K562 (cell line): ENCODE measurements around the gene ZMYND19. TPM values are rescaled to one million over a fixed set of nuclear protein-coding genes. Genes with fewer than 3 reads are reported as not detected.

Experiments
- ATAC-seq: fragments of 200-7000 bp; cut with Tn5 transposase; 3 replicates; pipeline ENCODE4 v1.9.1; 2020; ENCODE audit warnings: moderate library complexity
- BruUV-seq: library from RNA; stranded (reverse); fragments of 400-500 nt; replicated peaks from 2 replicates; lab custom pipeline; 2021; lab: Mats Ljungman, UMichigan
- CTCF ChIA-PET: fragments of 300-600 bp; formaldehyde crosslinking; extraction: SDS; loops from one replicate; lab custom pipeline; 2021; ENCODE audit warnings: low intra/inter-chr PET ratio; lab: Yijun Ruan, JAX
- POLR2A ChIA-PET: fragments of 300-600, 350-650 bp; sonication (Branson Sonifier 250); formaldehyde crosslinking; extraction: SDS; loops from one replicate; lab custom pipeline; 2021; ENCODE audit warnings: antibody characterized with exemption, inconsistent platforms; lab: Yijun Ruan, JAX
- DNase-seq, 4 experiments: peaks; one replicate each; pipeline versions ENCODE4 v3.0.0 to v3.0.0-alpha.2; 2011 to 2018; ENCODE audit warnings: low spot score in 3 of 4, mixed read lengths in 3 of 4; ENCODE audit errors: extremely low read depth in 1 of 4
- FAIRE-seq: peaks from 2 replicates; lab custom pipeline; 2011; peaks lifted over from hg19 to GRCh38; lab: Jason Lieb, UNC
- H2AFZ ChIP-seq: 2 replicates; pipeline ENCODE4 v1.6.0; 2011; ENCODE audit warnings: low read depth, low read length, control low read depth, inconsistent platforms
- H3K27ac ChIP-seq: fragments of 200-600 bp; 3 replicates; pipeline ENCODE4 v1.8.0; 2011; ENCODE audit warnings: low read depth, mild to moderate bottlenecking, control low read depth, inconsistent platforms, low read length, moderate library complexity, mixed read lengths; ENCODE audit errors: extremely low read depth
- H3K27me3 ChIP-seq, 2 experiments: fragments of 300-600 bp in 1 of 2; 2 replicates in 1 of 2; 3 replicates in 1 of 2; pipeline versions ENCODE4 v1.6.0 to v1.8.0; 2011; ENCODE audit warnings: inconsistent platforms in 2 of 2, low read length in 2 of 2, mild to moderate bottlenecking in 1 of 2, mixed read lengths in 1 of 2, moderate library complexity in 1 of 2; ENCODE audit not compliant: control insufficient read depth in 2 of 2, insufficient read depth in 2 of 2
- H3K36me3 ChIP-seq: fragments of 300-600 bp; 3 replicates; pipeline ENCODE4 v1.8.0; 2011; ENCODE audit warnings: mild to moderate bottlenecking, low read length, inconsistent platforms; ENCODE audit not compliant: control insufficient read depth, insufficient read depth
- H3K4me1 ChIP-seq, 2 experiments: fragments of 200-600 bp in 1 of 2; replicated peaks in 1 of 2; 2 replicates in 1 of 2; 3 replicates in 1 of 2; pipeline versions ENCODE4 v1.5.1 to v1.8.0; 2011; ENCODE audit warnings: inconsistent platforms in 2 of 2, low read length in 2 of 2, mild to moderate bottlenecking in 1 of 2, mixed read lengths in 1 of 2, moderate library complexity in 1 of 2; ENCODE audit not compliant: control insufficient read depth in 2 of 2, insufficient read depth in 2 of 2
- H3K4me2 ChIP-seq: 2 replicates; pipeline ENCODE4 v1.6.1; 2011; ENCODE audit warnings: low read length, control low read depth, inconsistent platforms, mixed read lengths; ENCODE audit not compliant: insufficient read depth
- H3K4me3 ChIP-seq: fragments of 200-600 bp; sonication (generic), shearing (Covaris generic); 2 replicates; pipeline ENCODE4 v1.5.1; 2016; ENCODE audit warnings: control low read depth, inconsistent platforms
- H3K79me2 ChIP-seq: fragments of 200-600 bp; 3 replicates; pipeline ENCODE4 v1.8.0; 2011; ENCODE audit warnings: low read length, inconsistent platforms; ENCODE audit not compliant: control insufficient read depth, insufficient read depth
- H3K9ac ChIP-seq, 2 experiments: 2 replicates each; pipeline versions ENCODE4 v1.6.0 to v1.6.1; 2011; ENCODE audit warnings: low read depth in 2 of 2, low read length in 2 of 2, control low read depth in 1 of 2, inconsistent platforms in 1 of 2, mild to moderate bottlenecking in 1 of 2, mixed read lengths in 1 of 2; ENCODE audit not compliant: insufficient read depth in 1 of 2
- H3K9me1 ChIP-seq: one replicate; pipeline ENCODE4 v1.6.0; 2011; ENCODE audit warnings: inconsistent platforms, mild to moderate bottlenecking, low read length, moderate library complexity; ENCODE audit not compliant: control insufficient read depth, insufficient read depth
- H3K9me3 ChIP-seq: replicated peaks from 2 replicates; pipeline ENCODE4 v1.5.1; 2011; ENCODE audit warnings: low read depth, low read length, inconsistent platforms; ENCODE audit not compliant: control insufficient read depth, insufficient read depth
- H4K20me1 ChIP-seq: replicated peaks from 2 replicates; pipeline ENCODE4 v1.6.1; 2011; ENCODE audit warnings: low read length, inconsistent platforms, mixed read lengths; ENCODE audit not compliant: control insufficient read depth, insufficient read depth
- PHF8 ChIP-seq: fragments of 200-600 bp; sonication (generic); IDR thresholded peaks from 2 replicates; pipeline ENCODE4 v1.6.1; 2012; ENCODE audit warnings: mixed run types, mild to moderate bottlenecking, inconsistent platforms, low read length, moderate library complexity, borderline replicate concordance
- RFX1 ChIP-seq: fragments of 450-650 bp; IDR thresholded peaks from 2 replicates; pipeline ENCODE4 v1.6.1; 2016; ENCODE audit warnings: mild to moderate bottlenecking, moderate library complexity
- WGBS: fragments of 100-300 bp; shearing (Covaris generic); methylation state at CpG from one replicate; pipeline ENCODE4 v1.1.6; 2016; ENCODE audit warnings: low coverage, mixed read lengths; ENCODE audit not compliant: insufficient coverage; ENCODE audit errors: missing lambda C conversion rate; 5-methylcytosine and 5-hydroxymethylcytosine counted together
- in situ Hi-C: fragments of 300-500 bp; cut with MboI; formaldehyde crosslinking; loops from 4 replicates; pipeline ENCODE4 v1.15.0; 2018; ENCODE audit warnings: inconsistent platforms, mixed read lengths
- intact Hi-C: fragments of 100-400 bp; cut with micrococcal nuclease; formaldehyde crosslinking; loops from 2 replicates; pipeline ENCODE4 v1.14.2; 2022
- polyA plus RNA-seq, 8 experiments: library from polyadenylated mRNA; depleted of rRNA in 4 of 8; stranded (reverse) in 5 of 8; unstranded in 3 of 8; fragments of >200 nt; fragmentation: Nextera tagmentation in 2 of 8; fragmentation: Illumina TruSeq in 1 of 8; extraction: Ambion mirVana in 2 of 8; extraction: Trizol in 1 of 8; gene quantifications; 2 replicates each; pipeline versions ENCODE4 v1.2.1 to v1.2.3, GENCODE V29; 2011 to 2014; ENCODE audit warnings: inconsistent platforms in 1 of 8, missing spikeins in 1 of 8
- total RNA-seq, 7 experiments: library from RNA; depleted of rRNA in 6 of 7; stranded (reverse); fragments of >200 nt in 6 of 7; fragmentation: Illumina TruSeq in 2 of 7; extraction: Trizol in 2 of 7; gene quantifications; 2 replicates each; pipeline versions ENCODE4 v1.2.1 to v1.2.3, GENCODE V29; 2011 to 2021; ENCODE audit warnings: low replicate concordance in 1 of 7
- TF ChIP-seq, protein P1 (sequence below): fragments of 450-650 bp; formaldehyde crosslinking; IDR thresholded peaks from 2 replicates; pipeline ENCODE4 v1.4.0; 2022; ENCODE audit warnings: missing genetic modification characterization
- TF ChIP-seq, protein P2 (sequence below): fragments of 450-650 bp; IDR thresholded peaks from 2 replicates; pipeline ENCODE4 v1.7.1; 2018; ENCODE audit warnings: mild to moderate bottlenecking, low read depth; ENCODE audit not compliant: partially characterized antibody

Gene ZMYND19
- total and polyA plus RNA-seq, 9 of the 15 experiments (the other 6 are each of a cell fraction or from before 2014, with no cell fraction given) = 1.0 to 86.7 (median 44.0) TPM

DNA sequence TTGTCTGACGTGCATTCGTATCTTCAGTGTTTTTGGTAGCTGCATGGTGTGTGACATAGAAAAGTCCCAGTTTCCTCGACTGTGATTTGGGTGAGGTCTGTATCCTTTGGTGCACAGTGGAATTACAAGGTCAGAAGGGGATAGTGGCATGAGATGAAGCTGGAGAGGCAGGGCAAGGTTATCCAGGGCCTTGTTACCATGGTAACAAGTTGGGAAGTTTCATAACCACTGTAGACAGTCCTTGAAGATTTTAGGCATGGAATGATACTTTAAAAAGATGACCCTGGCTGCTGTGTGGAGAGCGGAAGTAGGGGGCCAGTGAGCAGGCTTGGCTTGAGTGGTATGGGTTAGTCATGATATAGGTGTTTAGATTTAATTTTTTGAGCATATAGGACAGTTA, 40.4 kb upstream of the ZMYND19 start:
- Histone ChIP-seq H3K36me3 (peaks cover 8% of the 10 kb centered on the region; the same call in 2 of the 3 replicates), H3K27me3 (no peaks in the 10 kb centered on the region), H3K4me2 (no peak overlapping the region), H3K27ac (no peak overlapping the region), H3K4me3 (no peak overlapping the region), H4K20me1 (peaks cover 7% of the 10 kb centered on the region), H3K9me3 (no peaks in the 10 kb centered on the region), H3K4me1 (peaks cover 8 to 11% of the 10 kb centered on the region in 2 experiments; a peak in 4 of 5 replicates), H2AFZ (no peak overlapping the region), H3K9ac (peak overlapping the region in 1 of 2 experiments; percentile 24; a peak in 1 of 4 replicates), H3K9me1 (no peaks in the 10 kb centered on the region), H3K79me2 (peaks cover 92% of the 10 kb centered on the region)
- CTCF ChIA-PET = no interaction called here
- ATAC-seq (no peak), DNase-seq (no peak), FAIRE-seq (no peak)
- intact Hi-C loops (no loop called here), in situ Hi-C loops (no loop called here)
- 81% methylated on average over 4 of the region's 4 CpGs for WGBS
- POLR2A ChIA-PET = interaction anchor here (1.0 to 1.7 kb wide), 2 partner anchors 10 to 12 kb away, joined by 4 to 5 read pairs; partner anchors contain the start of gene EHMT1
- peak; percentile 93 for TF ChIP-seq RFX1
- TF ChIP-seq, protein P1, sequence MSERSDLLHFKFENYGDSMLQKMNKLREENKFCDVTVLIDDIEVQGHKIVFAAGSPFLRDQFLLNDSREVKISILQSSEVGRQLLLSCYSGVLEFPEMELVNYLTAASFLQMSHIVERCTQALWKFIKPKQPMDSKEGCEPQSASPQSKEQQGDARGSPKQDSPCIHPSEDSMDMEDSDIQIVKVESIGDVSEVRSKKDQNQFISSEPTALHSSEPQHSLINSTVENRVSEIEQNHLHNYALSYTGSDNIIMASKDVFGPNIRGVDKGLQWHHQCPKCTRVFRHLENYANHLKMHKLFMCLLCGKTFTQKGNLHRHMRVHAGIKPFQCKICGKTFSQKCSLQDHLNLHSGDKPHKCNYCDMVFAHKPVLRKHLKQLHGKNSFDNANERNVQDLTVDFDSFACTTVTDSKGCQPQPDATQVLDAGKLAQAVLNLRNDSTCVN (CRISPR knock-in tag) = no peak
- BruUV-seq = TSS peak; percentile 23

DNA sequence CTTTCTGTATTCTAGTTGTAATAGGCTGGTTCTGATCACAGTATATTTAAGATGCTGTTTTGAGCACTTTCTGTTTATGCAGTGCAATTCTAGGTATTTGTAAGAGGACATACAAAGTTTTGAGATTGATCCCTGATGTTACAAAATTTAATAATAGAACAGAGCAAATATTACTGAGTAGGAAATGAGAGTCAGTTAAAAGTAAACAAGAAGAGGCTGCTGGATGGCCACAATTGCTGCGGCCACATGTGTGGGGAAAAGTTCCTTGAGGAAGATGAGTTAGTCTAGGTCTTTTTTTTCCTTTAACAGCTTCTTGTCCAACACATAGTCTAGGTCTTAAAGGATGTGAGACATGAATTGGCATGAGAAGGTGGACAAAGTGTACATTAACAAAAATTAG, 39.8 kb upstream of the ZMYND19 start:
- Histone ChIP-seq H2AFZ (no peak overlapping the region), H3K79me2 (peaks cover 96% of the 10 kb centered on the region), H3K9ac (no peak overlapping the region), H3K4me1 (peaks cover 8 to 13% of the 10 kb centered on the region in 2 experiments; a peak in 4 of 5 replicates), H3K4me3 (no peak overlapping the region), H4K20me1 (peaks cover 7% of the 10 kb centered on the region), H3K27ac (no peak overlapping the region), H3K36me3 (peaks cover 8% of the 10 kb centered on the region; the same call in 2 of the 3 replicates), H3K4me2 (no peak overlapping the region), H3K9me3 (no peaks in the 10 kb centered on the region), H3K27me3 (no peaks in the 10 kb centered on the region), H3K9me1 (no peaks in the 10 kb centered on the region)
- ATAC-seq (no peak), FAIRE-seq (no peak), DNase-seq (no peak)
- 82% methylated on average over 1 of the region's 1 CpG for WGBS
- TF ChIP-seq PHF8 = no peak
- TF ChIP-seq, protein P2, sequence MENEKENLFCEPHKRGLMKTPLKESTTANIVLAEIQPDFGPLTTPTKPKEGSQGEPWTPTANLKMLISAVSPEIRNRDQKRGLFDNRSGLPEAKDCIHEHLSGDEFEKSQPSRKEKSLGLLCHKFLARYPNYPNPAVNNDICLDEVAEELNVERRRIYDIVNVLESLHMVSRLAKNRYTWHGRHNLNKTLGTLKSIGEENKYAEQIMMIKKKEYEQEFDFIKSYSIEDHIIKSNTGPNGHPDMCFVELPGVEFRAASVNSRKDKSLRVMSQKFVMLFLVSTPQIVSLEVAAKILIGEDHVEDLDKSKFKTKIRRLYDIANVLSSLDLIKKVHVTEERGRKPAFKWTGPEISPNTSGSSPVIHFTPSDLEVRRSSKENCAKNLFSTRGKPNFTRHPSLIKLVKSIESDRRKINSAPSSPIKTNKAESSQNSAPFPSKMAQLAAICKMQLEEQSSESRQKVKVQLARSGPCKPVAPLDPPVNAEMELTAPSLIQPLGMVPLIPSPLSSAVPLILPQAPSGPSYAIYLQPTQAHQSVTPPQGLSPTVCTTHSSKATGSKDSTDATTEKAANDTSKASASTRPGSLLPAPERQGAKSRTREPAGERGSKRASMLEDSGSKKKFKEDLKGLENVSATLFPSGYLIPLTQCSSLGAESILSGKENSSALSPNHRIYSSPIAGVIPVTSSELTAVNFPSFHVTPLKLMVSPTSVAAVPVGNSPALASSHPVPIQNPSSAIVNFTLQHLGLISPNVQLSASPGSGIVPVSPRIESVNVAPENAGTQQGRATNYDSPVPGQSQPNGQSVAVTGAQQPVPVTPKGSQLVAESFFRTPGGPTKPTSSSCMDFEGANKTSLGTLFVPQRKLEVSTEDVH = no peak
- in situ Hi-C loops (no loop called here), intact Hi-C loops (no loop called here)
- BruUV-seq = no TSS peak
- ChIA-PET POLR2A (interaction anchor here (0.5 to 1.7 kb wide), 3 partner anchors 10 to 11 kb away, joined by 3 to 5 read pairs (median 4); partner anchors contain the start of gene EHMT1), CTCF (no interaction called here)
